ENCODE data around the gene KIF13A.
"Not testable (repeated sequence)": the region's sequence is repeated elsewhere in the genome, so short reads cannot be mapped to it uniquely, and the experiment has no call there.

KIF13A gene

GRCh38 chr6:17894905-17895304, 92.5 kb downstream of the KIF13A start:
- DNase-seq, result no peak

GRCh38 chr6:17894191-17894590, 93.2 kb downstream of the KIF13A start:
- no peak for DNase-seq

GRCh38 chr6:17892097-17892686, 95.2 kb downstream of the KIF13A start:
- no peak for DNase-seq

- DNase-seq, result no peak
Observed at GRCh38 chr6:17890309-17890708, 97.1 kb downstream of the KIF13A start.

GRCh38 chr6:17889777-17890176, 97.7 kb downstream of the KIF13A start:
- not testable (repeated sequence) for DNase-seq

- DNase-seq, result no peak
Observed at GRCh38 chr6:17886891-17887290, 100.5 kb downstream of the KIF13A start.

GRCh38 chr6:17885889-17886576, 101.4 kb downstream of the KIF13A start:
- DNase-seq, result no peak

GRCh38 chr6:17884498-17885478, 102.6 kb downstream of the KIF13A start:
- no peak for DNase-seq

GRCh38 chr6:17883665-17884497, 103.6 kb downstream of the KIF13A start:
- DNase-seq, result no peak

- DNase-seq, result no peak
Observed at GRCh38 chr6:17881085-17881858, 106.2 kb downstream of the KIF13A start.

GRCh38 chr6:17879184-17879583, 108.3 kb downstream of the KIF13A start:
- DNase-seq, result no peak

- DNase-seq, result no peak
Observed at GRCh38 chr6:17878734-17879133, 108.7 kb downstream of the KIF13A start.

GRCh38 chr6:17877895-17878440, 109.5 kb downstream of the KIF13A start:
- no peak for DNase-seq

- DNase-seq, result no peak
Observed at GRCh38 chr6:17877196-17877894, 110.1 kb downstream of the KIF13A start.

- DNase-seq, result no peak
Observed at GRCh38 chr6:17874753-17875152, 112.7 kb downstream of the KIF13A start.

- no peak for DNase-seq
Observed at GRCh38 chr6:17872908-17873307, 114.5 kb downstream of the KIF13A start.

GRCh38 chr6:17871836-17872235, 115.6 kb downstream of the KIF13A start:
- no peak for DNase-seq

GRCh38 chr6:17871189-17871519, 116.3 kb downstream of the KIF13A start:
- DNase-seq, result no peak

- DNase-seq, result no peak
Observed at GRCh38 chr6:17870300-17871188, 116.9 kb downstream of the KIF13A start.

GRCh38 chr6:17869753-17870050, 117.7 kb downstream of the KIF13A start:
- no peak for DNase-seq

Measured in CD4-positive, alpha-beta T cell treated with Interleukin-17A for 4 hours (primary cell).